SK-N-SH (cell line): ENCODE data around the gene GFRA3. TPM values are rescaled to one million over a fixed set of nuclear protein-coding genes. Genes with fewer than 3 reads are reported as not detected.
"Not testable (repeated sequence)": the region's sequence is repeated elsewhere in the genome, so short reads cannot be mapped to it uniquely, and the experiment has no call there.

ENCODE experiments used
- CTCF ChIA-PET: fragments of 300-600, 350-600 bp; formaldehyde crosslinking; extraction: SDS; loops from one replicate; lab custom pipeline; 2021; lab: Yijun Ruan, JAX
- POLR2A ChIA-PET: fragments of 350-600 bp; sonication (Branson Sonifier 250); formaldehyde crosslinking; extraction: SDS; loops from one replicate; lab custom pipeline; 2020; ENCODE audit warnings: antibody characterized with exemption, inconsistent platforms; lab: Yijun Ruan, JAX
- DNase-seq: peaks from one replicate; pipeline ENCODE4 v3.0.0; 2012
- H2AFZ ChIP-seq: fragments of 200-600 bp; sonication (generic); 2 replicates; pipeline ENCODE4 v1.8.1; 2016; ENCODE audit warnings: antibody characterized with exemption, mild to moderate bottlenecking, low read depth
- H3F3A ChIP-seq: fragments of 200-600 bp; sonication (generic); replicated peaks from 2 replicates; pipeline ENCODE3; 2016; ENCODE audit warnings: antibody characterized with exemption, mild to moderate bottlenecking; ENCODE audit not compliant: insufficient read depth
- H3K27ac ChIP-seq, 2 experiments: fragments of 200-500 bp in 1 of 2; fragments of 200-600 bp in 1 of 2; sonication (Bioruptor generic) in 1 of 2; sonication (generic), shearing (Covaris generic) in 1 of 2; 2 replicates each; pipeline versions ENCODE4 v1.5.1 to v1.6.1; 2014 to 2016; ENCODE audit warnings: low read depth in 2 of 2, inconsistent platforms in 1 of 2, low read length in 1 of 2, mild to moderate bottlenecking in 1 of 2, mixed read lengths in 1 of 2
- H3K27me3 ChIP-seq: fragments of 200-600 bp; sonication (generic), shearing (Covaris generic); 2 replicates; pipeline ENCODE4 v1.6.1; 2016; ENCODE audit warnings: mixed run types; ENCODE audit not compliant: insufficient read depth
- H3K36me3 ChIP-seq, 2 experiments: fragments of 200-500 bp in 1 of 2; fragments of 200-600 bp in 1 of 2; sonication (Bioruptor generic) in 1 of 2; sonication (generic) in 1 of 2; replicated peaks in 1 of 2; 2 replicates each; pipeline versions ENCODE3 to v1.5.1; 2014 to 2016; ENCODE audit warnings: low read length in 1 of 2, mild to moderate bottlenecking in 1 of 2; ENCODE audit not compliant: insufficient read depth in 2 of 2, control insufficient read depth in 1 of 2
- H3K4me1 ChIP-seq, 2 experiments: fragments of 200-500 bp in 1 of 2; fragments of 200-600 bp in 1 of 2; sonication (Bioruptor generic) in 1 of 2; sonication (generic), shearing (Covaris generic) in 1 of 2; 2 replicates each; pipeline versions ENCODE4 v1.5.1 to v1.6.1; 2014 to 2016; ENCODE audit warnings: low read depth in 1 of 2, low read length in 1 of 2, mixed run types in 1 of 2; ENCODE audit not compliant: insufficient read depth in 2 of 2, control insufficient read depth in 1 of 2
- H3K4me2 ChIP-seq: fragments of 200-600 bp; sonication (generic), shearing (Covaris generic); 2 replicates; pipeline ENCODE4 v1.6.1; 2017; ENCODE audit warnings: mixed run types
- H3K4me3 ChIP-seq, 2 experiments: fragments of 200-500 bp in 1 of 2; fragments of 200-600 bp in 1 of 2; sonication (Bioruptor generic) in 1 of 2; sonication (generic), shearing (Covaris generic) in 1 of 2; 2 replicates each; pipeline versions ENCODE4 v1.5.1 to v1.8.1; 2014 to 2016; ENCODE audit warnings: low read depth in 2 of 2, inconsistent platforms in 1 of 2, low read length in 1 of 2, mild to moderate bottlenecking in 1 of 2, mixed read lengths in 1 of 2, moderate library complexity in 1 of 2
- H3K79me2 ChIP-seq: fragments of 200-600 bp; sonication (generic); 2 replicates; pipeline ENCODE4 v1.8.1; 2017; ENCODE audit warnings: mild to moderate bottlenecking; ENCODE audit not compliant: insufficient read depth
- H3K9ac ChIP-seq: fragments of 200-600 bp; sonication (generic); 2 replicates; pipeline ENCODE4 v1.6.1; 2017; ENCODE audit warnings: mixed run types
- H3K9me2 ChIP-seq: fragments of 200-600 bp; sonication (generic); 2 replicates; pipeline ENCODE4 v1.6.1; 2017; ENCODE audit warnings: mixed run types
- H3K9me3 ChIP-seq: fragments of 200-600 bp; sonication (generic); 2 replicates; pipeline ENCODE4 v1.6.1; 2017; ENCODE audit warnings: mixed run types, mild to moderate bottlenecking, moderate library complexity
- H4K20me1 ChIP-seq: fragments of 200-600 bp; sonication (generic); 2 replicates; pipeline ENCODE4 v1.6.1; 2017; ENCODE audit warnings: mild to moderate bottlenecking, mixed run types; ENCODE audit not compliant: insufficient read depth
- ELF1 ChIP-seq: IDR thresholded peaks from 2 replicates; pipeline ENCODE4 v1.4.0; 2012
- EZH2phosphoT487 ChIP-seq: fragments of 200-600 bp; sonication (generic); IDR thresholded peaks from 2 replicates; pipeline ENCODE4 v1.6.1; 2017; ENCODE audit warnings: low read depth, mixed run types, mild to moderate bottlenecking, antibody characterized with exemption, moderate library complexity, borderline replicate concordance
- GABPA ChIP-seq: IDR thresholded peaks from 2 replicates; pipeline ENCODE4 v1.4.0; 2012; ENCODE audit warnings: low read depth, mild to moderate bottlenecking
- IRF3 ChIP-seq: fragments of 150-350 bp; IDR thresholded peaks from 2 replicates; pipeline ENCODE4 v1.6.1; 2016; ENCODE audit warnings: mild to moderate bottlenecking, low read depth, low read length
- JUND ChIP-seq: IDR thresholded peaks from 2 replicates; pipeline ENCODE4 v1.4.0; 2012
- MEF2A ChIP-seq: IDR thresholded peaks from 2 replicates; pipeline ENCODE4 v1.4.0; 2012; ENCODE audit warnings: low read depth, borderline replicate concordance
- PBX3 ChIP-seq: IDR thresholded peaks from 2 replicates; pipeline ENCODE4; 2012
- RXRA ChIP-seq: IDR thresholded peaks from 2 replicates; pipeline ENCODE4 v1.4.0; 2012; ENCODE audit warnings: low read depth, mild to moderate bottlenecking, borderline replicate concordance
- SMC3 ChIP-seq: IDR thresholded peaks from 2 replicates; pipeline ENCODE4 v1.6.1; 2012; ENCODE audit warnings: low read depth, low read length, improper control_type of control experiment
- TAF1 ChIP-seq: IDR thresholded peaks from 2 replicates; pipeline ENCODE4 v1.6.1; 2012; ENCODE audit warnings: low read depth, mild to moderate bottlenecking, low read length, moderate library complexity, borderline replicate concordance
- USF1 ChIP-seq: IDR thresholded peaks from 2 replicates; pipeline ENCODE4 v1.4.0; 2012; ENCODE audit warnings: low read depth, borderline replicate concordance
- YY1 ChIP-seq: IDR thresholded peaks from 2 replicates; pipeline ENCODE4 v1.4.0; 2012; ENCODE audit warnings: low read depth, mild to moderate bottlenecking
- WGBS: methylation state at CpG from one replicate; pipeline ENCODE4 v1.1.6; 2017; ENCODE audit warnings: low lambda C conversion rate; 5-methylcytosine and 5-hydroxymethylcytosine counted together
- polyA plus RNA-seq, 3 experiments: library from polyadenylated mRNA; depleted of rRNA; stranded (reverse); fragments of >200 nt; gene quantifications; 2 replicates each; pipeline ENCODE4 v1.2.3, GENCODE V29; 2012

The GFRA3 gene
- polyA plus RNA-seq, 1 of the 3 experiments (the other 2 are of a cell fraction), result 0.15 TPM

GRCh38 chr5:138252944-138253343 lies 21.5 kb downstream of the GFRA3 start:
- TF ChIP-seq JUND, result no peak
- TF ChIP-seq GABPA, result no peak
- TF ChIP-seq ELF1, result no peak
- no peak for TF ChIP-seq MEF2A
- TF ChIP-seq YY1, result no peak
- TF ChIP-seq IRF3, result no peak
- no peak for TF ChIP-seq PBX3
- no peak for TF ChIP-seq TAF1
- TF ChIP-seq RXRA, result no peak
- TF ChIP-seq EZH2phosphoT487, result no peak
- no peak for TF ChIP-seq USF1
- no peak for TF ChIP-seq SMC3
- CTCF ChIA-PET, result interaction anchor here (1.1 to 1.3 kb wide), 2 partner anchors 30 kb away, joined by 3 to 4 read pairs; no protein-coding TSS in a partner anchor
- WGBS, result 43% methylated on average over 3 of the region's 3 CpGs
- no peak overlapping the region for H3K27ac ChIP-seq
- no peak overlapping the region for H3K4me3 ChIP-seq
- POLR2A ChIA-PET, result no interaction called here
- DNase-seq, result no peak
- no peak overlapping the region for H3K4me2 ChIP-seq
- H3K9me3 ChIP-seq, result no peaks in the 10 kb centered on the region
- no peaks in the 10 kb centered on the region for H3K36me3 ChIP-seq
- H3K27me3 ChIP-seq, result no peaks in the 10 kb centered on the region; the same call in 1 of the 2 replicates
- H3F3A ChIP-seq, result no peaks in the 10 kb centered on the region
- no peaks in the 10 kb centered on the region for H4K20me1 ChIP-seq
- H2AFZ ChIP-seq, result no peak overlapping the region
- H3K9ac ChIP-seq, result no peak overlapping the region
- no peaks in the 10 kb centered on the region for H3K9me2 ChIP-seq
- H3K4me1 ChIP-seq, result no peaks in the 10 kb centered on the region
- H3K79me2 ChIP-seq, result no peaks in the 10 kb centered on the region

- H3K4me2 ChIP-seq, H3K4me3 ChIP-seq, H3K79me2 ChIP-seq, DNase-seq, H3K27ac ChIP-seq, H3K9me3 ChIP-seq, H3K9ac ChIP-seq, H3F3A ChIP-seq, H2AFZ ChIP-seq, H3K36me3 ChIP-seq, H3K9me2 ChIP-seq, H3K27me3 ChIP-seq, H4K20me1 ChIP-seq, H3K4me1 ChIP-seq: not testable (repeated sequence)
- CTCF ChIA-PET, result interaction anchor here (1.0 kb wide), 1 partner anchor 25 kb away, joined by 4 read pairs; no protein-coding TSS in a partner anchor
- WGBS, result 86% methylated on average over 2 of the region's 2 CpGs
- POLR2A ChIA-PET, result interaction anchor here (0.7 to 0.9 kb wide), 2 partner anchors 13 to 15 kb away, joined by 3 read pairs; no protein-coding TSS in a partner anchor
Measured at GRCh38 chr5:138247800-138248199, 26.6 kb downstream of the GFRA3 start.
